Mesothelial cell of epicardium (in vitro differentiated cells): ENCODE results near the gene CELF2. TPM values are rescaled to one million over a fixed set of nuclear protein-coding genes. Genes with fewer than 3 reads are reported as not detected.

Source experiments
- DNase-seq, 2 experiments: peaks; one replicate each; pipeline ENCODE4 v3.0.0; 2021; ENCODE audit warnings: low spot score in 2 of 2; ENCODE audit not compliant: unreplicated experiment in 2 of 2
- H3K27ac Mint-ChIP-seq: 2 replicates; pipeline ENCODE4 v1.8.0; 2021; ENCODE audit warnings: mixed read lengths
- H3K27me3 Mint-ChIP-seq: 2 replicates; pipeline ENCODE4 v1.8.0; 2021; ENCODE audit warnings: low read depth, mixed read lengths
- H3K36me3 Mint-ChIP-seq: 2 replicates; pipeline ENCODE4 v1.8.0; 2021; ENCODE audit warnings: mixed read lengths
- H3K4me1 Mint-ChIP-seq: 2 replicates; pipeline ENCODE4 v1.8.0; 2021; ENCODE audit warnings: mixed read lengths
- H3K4me3 Mint-ChIP-seq: 2 replicates; pipeline ENCODE4 v1.8.0; 2021; ENCODE audit warnings: mild to moderate bottlenecking, moderate library complexity, mixed read lengths
- H3K9me3 Mint-ChIP-seq: 2 replicates; pipeline ENCODE4 v1.8.0; 2021; ENCODE audit warnings: mixed read lengths
- CTCF ChIP-seq: fragments of 200-600 bp; sonication (generic); IDR thresholded peaks from one replicate; pipeline ENCODE4 v1.5.0; 2021; ENCODE audit warnings: antibody characterized with exemption; ENCODE audit not compliant: unreplicated experiment
- total RNA-seq: library from RNA; stranded (reverse); gene quantifications from 3 replicates; pipeline ENCODE4 v1.2.1, GENCODE V29; 2021

Gene CELF2
- total RNA-seq, 1 donor from 2014 or later: 24.0 TPM

- Mint-ChIP-seq H3K4me3 (no peak overlapping the region), H3K9me3 (peaks cover 19% of the 10 kb centered on the region), H3K36me3 (peaks cover 2% of the 10 kb centered on the region), H3K27ac (no peak overlapping the region), H3K4me1 (peaks cover 16% of the 10 kb centered on the region), H3K27me3 (peaks cover 6% of the 10 kb centered on the region)
- TF ChIP-seq CTCF: no peak
- no peak for DNase-seq
These were observed 90.3 kb downstream of the CELF2 start for GRCh38 chr10:11107948-11108347.

- peaks cover 5% of the 10 kb centered on the region for H3K27me3 Mint-ChIP-seq
- no peak for TF ChIP-seq CTCF
- H3K4me3 Mint-ChIP-seq: no peak overlapping the region
- peaks cover 19% of the 10 kb centered on the region for H3K9me3 Mint-ChIP-seq
- H3K36me3 Mint-ChIP-seq: peaks cover 2% of the 10 kb centered on the region
- peaks cover 16% of the 10 kb centered on the region for H3K4me1 Mint-ChIP-seq
- no peak for DNase-seq
- no peak overlapping the region for H3K27ac Mint-ChIP-seq
These were observed 90.7 kb downstream of the CELF2 start for GRCh38 chr10:11108356-11108755.

GRCh38 chr10:11109590-11109989 lies 91.9 kb downstream of the CELF2 start:
- peaks cover 16% of the 10 kb centered on the region for H3K4me1 Mint-ChIP-seq
- no peak overlapping the region for H3K27ac Mint-ChIP-seq

GRCh38 chr10:11110539-11110938 lies 92.9 kb downstream of the CELF2 start:
- Mint-ChIP-seq H3K4me1 (peaks cover 24% of the 10 kb centered on the region), H3K9me3 (peaks cover 16% of the 10 kb centered on the region), H3K27ac (no peak overlapping the region), H3K27me3 (peaks cover 3% of the 10 kb centered on the region), H3K36me3 (peaks cover 2% of the 10 kb centered on the region), H3K4me3 (no peak overlapping the region)
- no peak for TF ChIP-seq CTCF
- DNase-seq: no peak

More at GRCh38 chr10:11109590-11109989, 91.9 kb downstream of the CELF2 start:
- Mint-ChIP-seq H3K27me3 (peaks cover 5% of the 10 kb centered on the region), H3K9me3 (peaks cover 19% of the 10 kb centered on the region), H3K36me3 (peaks cover 2% of the 10 kb centered on the region), H3K4me3 (no peak overlapping the region)
- TF ChIP-seq CTCF: no peak
- DNase-seq: no peak

GRCh38 chr10:11111490-11111889 lies 93.8 kb downstream of the CELF2 start:
- DNase-seq: no peak
- Mint-ChIP-seq H3K36me3 (peaks cover 2% of the 10 kb centered on the region), H3K9me3 (peaks cover 13% of the 10 kb centered on the region), H3K27me3 (no peaks in the 10 kb centered on the region), H3K4me3 (no peak overlapping the region), H3K4me1 (peaks cover 26% of the 10 kb centered on the region), H3K27ac (peak overlapping the region; percentile 65)
- no peak for TF ChIP-seq CTCF

GRCh38 chr10:11112718-11113117 lies 95.0 kb downstream of the CELF2 start:
- H3K4me1 Mint-ChIP-seq: peaks cover 26% of the 10 kb centered on the region
- no peak overlapping the region for H3K27ac Mint-ChIP-seq
- H3K36me3 Mint-ChIP-seq: peaks cover 2% of the 10 kb centered on the region
- peaks cover 13% of the 10 kb centered on the region for H3K9me3 Mint-ChIP-seq
- DNase-seq: no peak
- no peaks in the 10 kb centered on the region for H3K27me3 Mint-ChIP-seq
- H3K4me3 Mint-ChIP-seq: no peak overlapping the region
- no peak for TF ChIP-seq CTCF
